GM18868 (cell line): ENCODE measurements around the gene GALT.

Experiments used
- ATAC-seq: cut with Tn5 transposase; IDR thresholded peaks from one replicate; pipeline ENCODE4 v1.9.1; 2021; ENCODE audit warnings: mild to moderate bottlenecking, moderate library complexity; ENCODE audit not compliant: unreplicated experiment

Gene GALT

GRCh38 chr9:34651321-34651720 lies 4.8 kb downstream of the GALT start:
- ATAC-seq: no peak

- ATAC-seq: no peak
Observed at GRCh38 chr9:34651876-34652601, 5.6 kb downstream of the GALT start, which contains the start of gene IL11RA. IL11RA (plus strand) TSS chr9:34652185; CDS start chr9:34655218, 3,033 bp downstream.

DNA sequence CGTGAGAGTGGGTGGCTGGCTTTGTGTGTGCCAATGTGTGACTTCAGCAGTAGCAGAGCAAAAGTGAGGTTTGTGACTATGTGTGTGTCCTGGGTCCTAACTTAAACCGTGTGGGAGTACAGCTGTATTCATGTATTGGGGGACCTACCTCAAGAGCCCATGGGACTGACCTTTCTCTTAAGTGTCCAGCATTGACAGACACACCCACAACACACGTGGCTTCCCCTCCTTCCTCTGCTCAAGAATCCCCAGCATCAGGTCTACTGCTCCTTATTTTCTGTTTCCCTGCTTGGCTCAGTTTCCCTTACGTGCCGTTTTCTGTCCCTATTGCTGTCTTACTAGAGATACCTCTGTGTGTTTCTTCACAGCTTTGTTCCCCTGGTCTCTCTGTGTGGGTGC lies 6.1 kb downstream of the GALT start:
- no peak for ATAC-seq

DNA sequence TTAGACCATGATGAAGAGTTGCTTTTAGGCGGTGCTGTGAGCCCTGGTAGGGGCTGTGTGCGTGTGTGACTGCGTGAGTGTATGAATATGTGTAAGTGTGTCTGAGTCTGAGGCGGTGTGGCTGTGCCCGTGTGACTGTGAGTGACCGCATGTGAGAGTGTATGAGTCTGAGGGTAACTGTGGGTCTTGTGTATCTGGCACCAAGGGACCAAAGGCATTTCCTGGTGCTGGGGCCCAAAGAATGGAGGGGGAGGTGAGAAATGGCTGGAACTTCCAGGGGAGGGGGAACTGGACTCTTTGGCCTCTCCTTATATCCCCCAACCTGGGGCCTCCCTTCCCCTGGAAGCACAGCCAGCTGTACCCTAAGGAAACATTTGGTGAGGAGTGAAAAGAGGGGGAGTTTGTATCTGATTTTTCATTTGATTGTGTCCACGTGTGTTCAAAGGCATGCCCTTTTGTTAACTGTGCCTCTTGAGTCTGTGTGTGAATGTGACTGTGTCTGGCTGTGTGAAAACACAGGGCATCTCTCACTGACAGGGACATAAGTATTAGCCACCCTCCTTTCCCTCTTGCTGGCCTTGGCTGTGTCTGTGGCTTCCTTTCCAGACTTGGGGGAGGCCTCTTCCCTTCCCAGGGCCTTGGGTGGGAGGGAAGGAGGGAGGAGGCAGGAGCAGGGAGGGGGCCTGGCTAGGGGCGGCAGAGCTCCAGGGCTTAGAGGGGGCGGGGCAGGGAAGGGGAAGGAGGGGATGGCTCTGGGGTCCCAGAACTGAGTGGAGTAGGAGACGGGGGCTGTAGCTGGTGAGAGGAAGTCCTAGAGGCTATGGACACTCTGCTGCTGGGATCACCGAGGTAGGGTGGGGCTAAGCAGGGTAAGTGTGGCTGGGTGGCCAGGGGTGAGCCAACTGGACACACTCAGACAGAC lies 6.9 kb downstream of the GALT start:
- ATAC-seq: no peak

- ATAC-seq: no peak
Observed at GRCh38 chr9:34654323-34655051, 8.0 kb downstream of the GALT start.

GRCh38 chr9:34655394-34655793 lies 8.9 kb downstream of the GALT start:
- ATAC-seq: no peak

GRCh38 chr9:34656992-34657391 lies 10.5 kb downstream of the GALT start:
- no peak for ATAC-seq

- ATAC-seq: no peak
Observed at GRCh38 chr9:34658461-34658860, 12.0 kb downstream of the GALT start.

DNA sequence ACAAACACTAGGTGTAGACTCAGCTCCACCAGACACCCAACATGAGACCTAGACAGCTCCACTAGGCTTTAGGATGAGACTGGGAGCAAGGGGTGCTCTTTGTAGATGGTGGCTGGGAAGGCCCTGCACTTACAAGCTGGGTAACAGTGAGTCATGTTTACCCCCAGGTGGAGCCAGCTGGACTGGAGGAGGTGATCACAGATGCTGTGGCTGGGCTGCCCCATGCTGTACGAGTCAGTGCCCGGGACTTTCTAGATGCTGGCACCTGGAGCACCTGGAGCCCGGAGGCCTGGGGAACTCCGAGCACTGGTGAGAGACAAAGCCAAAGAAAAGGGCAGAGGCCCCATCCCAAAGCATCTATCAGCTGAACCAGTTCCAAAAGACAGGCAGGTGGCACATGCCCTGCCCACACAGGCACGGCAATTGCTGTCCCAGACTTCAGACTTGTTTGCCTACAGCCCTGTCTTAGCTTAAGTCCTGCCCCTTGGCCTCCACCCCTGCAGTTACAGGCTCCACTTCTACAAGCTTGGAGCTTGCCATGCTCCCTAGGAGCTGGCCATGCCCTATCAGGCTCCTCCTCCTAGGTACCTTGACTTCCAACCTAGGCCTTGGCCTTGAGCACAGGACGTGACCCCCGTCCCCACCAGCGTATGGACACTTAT lies 13.2 kb downstream of the GALT start:
- no peak for ATAC-seq

DNA sequence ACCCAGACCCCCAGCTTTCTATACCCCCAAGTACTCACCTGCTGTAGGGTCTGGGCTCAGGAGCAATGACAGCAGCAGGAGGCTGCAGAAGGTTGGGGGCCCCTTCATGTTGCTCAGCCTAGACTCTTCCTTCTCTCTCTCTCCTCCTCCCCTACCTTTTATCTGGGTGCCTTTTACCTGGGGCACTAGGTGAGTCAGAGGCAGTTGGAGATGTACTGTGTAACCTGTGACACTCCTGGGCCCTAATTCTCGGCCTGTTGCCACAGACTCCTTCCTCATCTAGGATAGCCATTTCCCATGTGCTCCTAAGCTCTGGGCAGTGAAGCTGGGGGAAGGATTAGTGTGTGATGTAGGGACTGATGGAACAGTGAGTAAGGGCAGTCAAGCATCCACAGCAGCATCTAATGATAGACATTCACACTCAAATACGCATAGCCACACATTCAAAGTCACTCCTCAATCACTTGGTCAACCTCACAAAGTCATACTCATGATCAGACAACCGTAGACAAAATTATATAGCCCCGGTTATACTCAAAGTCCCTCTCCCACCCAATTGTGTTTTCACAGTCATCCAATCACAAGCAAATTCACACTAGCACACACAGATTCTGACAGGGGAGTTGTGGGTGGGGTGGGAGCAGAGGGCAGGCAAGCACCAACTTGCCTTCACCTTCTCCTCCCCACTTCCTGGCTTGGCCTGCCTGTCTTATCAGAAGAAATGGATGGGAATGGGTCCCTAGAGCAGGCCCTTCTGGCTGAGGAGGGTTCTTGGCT lies 16.2 kb downstream of the GALT start, which contains the start of gene CCL27:
CCL27 (minus strand) TSS at position 132 of the 777 bp plus-strand sequence; CDS start at position 108, 24 bp downstream.
- no peak for ATAC-seq

DNA sequence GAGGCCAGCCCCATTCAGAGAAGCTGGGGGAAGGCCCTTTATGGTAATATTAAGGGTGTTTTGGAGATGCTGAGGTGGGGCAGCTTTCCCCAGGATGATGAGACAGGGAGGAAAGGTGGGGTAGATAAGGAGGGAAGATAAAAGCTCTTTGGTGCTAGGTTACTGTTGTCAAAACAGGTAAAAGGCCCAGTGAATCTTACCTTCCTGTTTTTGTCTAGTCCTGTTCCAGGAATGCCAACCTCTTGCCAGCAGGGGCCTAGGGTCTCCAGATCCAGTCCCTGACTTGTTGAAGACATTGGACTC lies 16.8 kb downstream of the GALT start:
- ATAC-seq: no peak

DNA sequence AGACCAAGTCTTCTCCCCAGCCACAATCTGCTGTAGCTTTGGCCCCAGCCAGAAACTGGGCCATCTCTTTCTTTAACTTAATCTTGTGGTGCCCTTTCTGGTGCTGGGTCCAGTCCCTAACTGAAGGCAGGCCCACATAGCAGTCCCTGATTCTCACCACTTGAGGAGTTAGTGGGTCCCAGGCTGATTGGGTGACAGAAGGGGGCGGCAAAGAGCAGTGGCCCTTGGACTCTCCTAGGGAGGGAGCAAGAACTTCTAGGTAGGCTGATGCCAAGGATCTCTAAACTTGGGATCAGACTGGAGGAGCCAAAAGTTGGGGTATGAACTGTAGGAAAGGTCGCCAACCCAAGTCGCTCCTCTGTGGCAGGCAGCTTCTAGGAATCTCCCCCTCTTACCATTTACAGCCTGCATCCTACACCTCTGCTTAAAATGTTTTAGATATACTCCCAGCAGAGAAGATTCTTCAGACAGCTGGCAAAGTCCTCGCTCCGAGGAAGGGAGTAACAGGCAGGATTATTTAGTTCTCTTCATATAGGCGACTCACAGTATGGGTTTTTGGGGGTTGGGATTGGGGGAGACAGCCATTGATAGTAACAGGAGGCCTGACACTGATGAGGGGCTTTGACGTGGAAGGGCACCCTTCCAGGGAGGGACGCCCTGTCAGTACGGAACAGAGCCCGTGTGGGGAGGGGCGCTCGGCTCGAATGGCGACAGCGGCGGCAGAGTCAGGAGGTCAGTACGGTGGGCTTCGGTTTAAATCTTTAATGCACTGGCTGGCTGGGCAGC lies 18.0 kb downstream of the GALT start:
- ATAC-seq: peak; percentile 49

- ATAC-seq: peak; percentile 18
Observed at GRCh38 chr9:34665067-34665380, 18.5 kb downstream of the GALT start.

GRCh38 chr9:34665381-34666250 lies 19.1 kb downstream of the GALT start:
- peak; percentile 75 for ATAC-seq

- ATAC-seq: no peak
Observed at GRCh38 chr9:34669809-34670562, 23.5 kb downstream of the GALT start.

- no peak for ATAC-seq
Observed at GRCh38 chr9:34671307-34671706, 24.8 kb downstream of the GALT start.

- no peak for ATAC-seq
Observed at GRCh38 chr9:34674440-34674839, 28.0 kb downstream of the GALT start.
